NB4 (cell line): ENCODE data around the gene TACR1.

Experiments used
- CTCF ChIP-seq: IDR thresholded peaks from one replicate; pipeline ENCODE4 v1.5.1; 2012; ENCODE audit warnings: low read depth, low read length
- MAX ChIP-seq: IDR thresholded peaks from 2 replicates; pipeline ENCODE4 v1.6.1; 2011; ENCODE audit warnings: low read depth, low read length
- MYC ChIP-seq: IDR thresholded peaks from 2 replicates; pipeline ENCODE4 v1.6.1; 2011; ENCODE audit warnings: low read depth, low read length
- POLR2A ChIP-seq: IDR thresholded peaks from 2 replicates; pipeline ENCODE4 v1.6.1; 2011; ENCODE audit warnings: mild to moderate bottlenecking; ENCODE audit not compliant: insufficient read length; ENCODE audit errors: extremely low read depth

GRCh38 chr2:75199428-75200011, at the start of gene TACR1:
- TF ChIP-seq POLR2A: no peak
- no peak for TF ChIP-seq CTCF
- TF ChIP-seq MAX: no peak
- no peak for TF ChIP-seq MYC
